ENCODE results near the gene PURB.

The PURB gene

DNA sequence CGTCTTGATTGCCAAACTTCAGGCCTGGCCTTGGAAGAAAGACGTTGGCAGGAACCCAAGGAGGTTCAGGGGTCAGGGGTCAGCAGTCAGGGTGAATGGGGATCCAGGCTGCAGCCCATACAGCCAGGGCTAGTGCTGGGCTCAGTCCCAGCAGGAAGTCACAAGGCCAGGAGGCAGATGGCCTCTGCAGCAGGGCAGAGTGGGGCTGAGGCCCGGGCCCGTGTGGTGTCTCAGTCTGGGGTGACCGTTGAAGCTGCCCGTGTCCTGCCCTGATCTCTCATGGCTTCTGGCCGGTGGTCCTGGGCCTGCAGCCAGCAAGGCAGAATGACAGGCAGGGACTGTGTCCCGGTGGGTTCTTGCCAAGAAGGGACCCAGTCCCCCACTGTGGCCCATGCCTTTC, 26.6 kb upstream of the PURB start:
- no peak overlapping the region for H3K4me3 ChIP-seq (replicated peaks; ENCODE audit: low read depth, low read length)
- H3K27me3 ChIP-seq (replicated peaks; ENCODE audit: control insufficient read depth, insufficient read depth, low read length) = no peaks in the 10 kb centered on the region
- no peaks in the 10 kb centered on the region for H3K36me3 ChIP-seq (ENCODE audit: control insufficient read depth, insufficient read depth, low read length)
- no peak for DNase-seq (ENCODE audit: extremely low read depth, insufficient read length)
- no peak for TF ChIP-seq CTCF (IDR thresholded peaks at IDR 0.05; ENCODE audit: insufficient read depth, low read length, poor library complexity, severe bottlenecking)

- no peak for DNase-seq (ENCODE audit: extremely low read depth, insufficient read length)
- Histone ChIP-seq H3K27me3 (replicated peaks; ENCODE audit: control insufficient read depth, insufficient read depth, low read length) (no peaks in the 10 kb centered on the region), H3K36me3 (ENCODE audit: control insufficient read depth, insufficient read depth, low read length) (no peaks in the 10 kb centered on the region), H3K4me3 (replicated peaks; ENCODE audit: low read depth, low read length) (no peak overlapping the region)
- TF ChIP-seq CTCF (IDR thresholded peaks at IDR 0.05; ENCODE audit: insufficient read depth, low read length, poor library complexity, severe bottlenecking) = no peak
Measured at GRCh38 chr7:44909596-44910389, 24.5 kb upstream of the PURB start.

DNA sequence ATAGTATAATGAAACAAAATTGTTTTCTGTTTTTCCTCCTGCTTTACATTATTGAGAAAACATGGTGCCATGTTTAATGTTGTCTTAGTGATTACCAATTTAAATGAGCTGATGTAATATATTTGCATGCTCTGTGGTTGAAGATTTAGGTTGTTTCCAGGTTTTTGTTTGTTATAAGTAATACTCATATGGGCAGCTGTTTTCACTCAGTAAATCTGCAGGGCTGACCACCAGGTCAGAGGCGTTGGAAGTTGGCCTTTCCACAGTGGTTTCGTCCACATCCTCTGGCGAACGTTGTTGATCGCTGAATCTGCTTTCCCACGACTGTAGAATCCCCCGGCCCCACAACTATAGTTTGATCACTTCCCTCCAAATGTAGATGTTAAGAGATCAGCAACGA, 21.6 kb upstream of the PURB start:
- H3K36me3 ChIP-seq (ENCODE audit: control insufficient read depth, insufficient read depth, low read length) = no peaks in the 10 kb centered on the region
- no peak for DNase-seq (ENCODE audit: extremely low read depth, insufficient read length)
- no peak for TF ChIP-seq CTCF (IDR thresholded peaks at IDR 0.05; ENCODE audit: insufficient read depth, low read length, poor library complexity, severe bottlenecking)
- no peaks in the 10 kb centered on the region for H3K27me3 ChIP-seq (replicated peaks; ENCODE audit: control insufficient read depth, insufficient read depth, low read length)
- H3K4me3 ChIP-seq (replicated peaks; ENCODE audit: low read depth, low read length) = no peak overlapping the region

DNA sequence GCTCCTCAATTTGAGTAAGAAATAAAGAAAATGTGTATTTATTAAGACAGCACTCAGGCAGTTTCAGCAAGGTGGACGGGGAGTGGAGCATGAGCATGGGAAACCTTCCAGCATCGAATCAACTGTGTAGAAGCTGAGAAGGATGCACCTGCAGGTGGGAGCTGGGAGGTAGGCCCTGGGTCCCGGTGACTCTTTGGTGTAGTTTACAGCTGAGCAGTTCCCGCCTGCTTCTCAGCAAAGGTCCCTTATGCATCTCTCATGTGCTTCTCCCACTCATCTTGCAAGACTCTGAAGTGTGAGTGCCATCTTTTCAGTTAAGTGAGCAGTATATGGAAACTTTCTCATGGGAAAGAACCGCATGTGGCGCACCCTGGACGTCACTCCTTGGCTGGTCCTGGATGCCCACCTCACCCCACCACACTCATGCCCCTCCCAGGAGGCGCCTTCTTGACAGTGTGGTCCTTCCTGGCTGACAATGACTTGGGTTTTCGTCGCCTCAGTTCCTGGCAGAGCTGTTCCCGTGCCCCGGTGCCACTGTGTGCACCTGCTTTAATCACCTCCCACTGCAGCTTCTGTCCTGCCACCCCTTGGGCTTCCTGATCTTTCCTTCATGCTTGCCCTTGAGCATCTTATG, 19.8 kb upstream of the PURB start:
- H3K4me3 ChIP-seq (replicated peaks; ENCODE audit: low read depth, low read length) = no peak overlapping the region
- no peaks in the 10 kb centered on the region for H3K27me3 ChIP-seq (replicated peaks; ENCODE audit: control insufficient read depth, insufficient read depth, low read length)
- no peaks in the 10 kb centered on the region for H3K36me3 ChIP-seq (ENCODE audit: control insufficient read depth, insufficient read depth, low read length)
- no peak for TF ChIP-seq CTCF (IDR thresholded peaks at IDR 0.05; ENCODE audit: insufficient read depth, low read length, poor library complexity, severe bottlenecking)
- no peak for DNase-seq (ENCODE audit: extremely low read depth, insufficient read length)

- Histone ChIP-seq H3K27me3 (replicated peaks; ENCODE audit: control insufficient read depth, insufficient read depth, low read length) (no peaks in the 10 kb centered on the region), H3K4me3 (replicated peaks; ENCODE audit: low read depth, low read length) (no peak overlapping the region)
- DNase-seq (ENCODE audit: extremely low read depth, insufficient read length) = no peak
Measured at GRCh38 chr7:44899443-44899842, 14.1 kb upstream of the PURB start.

More at GRCh38 chr7:44899443-44899842, 14.1 kb upstream of the PURB start:
- TF ChIP-seq CTCF (IDR thresholded peaks at IDR 0.05; ENCODE audit: insufficient read depth, low read length, poor library complexity, severe bottlenecking) = no peak
- H3K36me3 ChIP-seq (ENCODE audit: control insufficient read depth, insufficient read depth, low read length) = no peaks in the 10 kb centered on the region

Measured in GM06990 (cell line).